Loucy (cell line): ENCODE data around the gene TRIM63.

Experiments
- CTCF ChIP-seq: fragments of 200-600 bp; sonication (generic); conservative IDR thresholded peaks from 2 replicates; pipeline ENCODE4 v1.5.1; 2014; ENCODE audit warnings: mild to moderate bottlenecking, antibody characterized with exemption, low read length
- EZH2phosphoT487 ChIP-seq: fragments of 200-600 bp; IDR thresholded peaks from 2 replicates; pipeline ENCODE4 v1.6.1; 2018; ENCODE audit warnings: antibody characterized with exemption, mild to moderate bottlenecking, moderate library complexity, borderline replicate concordance

DNA sequence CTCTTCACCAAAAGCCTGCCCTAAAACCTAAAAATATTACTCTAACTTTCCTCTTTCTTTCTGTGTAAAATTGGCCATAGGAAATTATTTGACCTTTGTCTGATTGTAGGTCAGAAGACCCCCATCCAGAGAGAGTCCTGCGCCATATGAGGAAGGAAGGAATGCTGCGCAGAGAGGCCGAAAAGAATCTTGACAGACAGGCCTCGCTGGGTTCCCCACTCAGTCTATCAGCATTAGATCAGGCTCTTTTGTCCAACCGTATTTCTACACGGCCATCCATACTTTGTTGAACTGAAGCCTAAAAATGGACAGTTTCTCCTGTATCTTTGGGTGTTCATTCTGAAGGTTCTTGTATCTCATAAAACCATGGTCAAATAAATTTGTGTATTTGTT, 17.2 kb downstream of the TRIM63 start:
- TF ChIP-seq CTCF (no peak), EZH2phosphoT487 (no peak)
